IMR-90 (cell line): ENCODE measurements around the gene PRPSAP1. TPM values are rescaled to one million over a fixed set of nuclear protein-coding genes. Genes with fewer than 3 reads are reported as not detected.

Experiments
- ATAC-seq: fragments of 200-7000 bp; cut with Tn5 transposase; 2 replicates; pipeline ENCODE4 v1.9.1; 2020; ENCODE audit warnings: low read depth, mild to moderate bottlenecking, moderate library complexity
- BruUV-seq: library from RNA; stranded (reverse); fragments of 400-500 nt; replicated peaks from 2 replicates; lab custom pipeline; 2021; lab: Mats Ljungman, UMichigan
- CTCF ChIA-PET: fragments of 300-600 bp; formaldehyde crosslinking; extraction: SDS; loops from one replicate; lab custom pipeline; 2021; ENCODE audit warnings: antibody characterized with exemption; lab: Yijun Ruan, JAX
- POLR2A ChIA-PET: fragments of 300-600 bp; sonication (Branson Sonifier 250); formaldehyde crosslinking; loops from one replicate; lab custom pipeline; 2022; ENCODE audit warnings: antibody characterized with exemption; ENCODE audit not compliant: unreplicated experiment; lab: Charles Lee
- DNase-seq: peaks from one replicate; pipeline ENCODE4 v3.0.0; 2013
- H2AFZ ChIP-seq: replicated peaks from 2 replicates; pipeline ENCODE3; 2013; ENCODE audit warnings: low read length, mild to moderate bottlenecking; ENCODE audit not compliant: poor library complexity
- H2AK5ac ChIP-seq: 2 replicates; pipeline ENCODE4 v1.6.1; 2013; ENCODE audit warnings: low read depth, low read length, inconsistent platforms
- H2AK9ac ChIP-seq: replicated peaks from 2 replicates; pipeline ENCODE3; 2013; ENCODE audit warnings: mild to moderate bottlenecking, low read depth, low read length, moderate library complexity; ENCODE audit not compliant: poor library complexity
- H2BK120ac ChIP-seq: 2 replicates; pipeline ENCODE4 v1.6.1; 2013; ENCODE audit warnings: low read depth, low read length, inconsistent platforms
- H2BK15ac ChIP-seq: 3 replicates; pipeline ENCODE4 v1.6.1; 2013; ENCODE audit warnings: low read depth, low read length, inconsistent platforms
- H2BK20ac ChIP-seq: 2 replicates; pipeline ENCODE4 v1.6.1; 2013; ENCODE audit warnings: low read depth, mild to moderate bottlenecking, inconsistent platforms, low read length, moderate library complexity
- H2BK5ac ChIP-seq: 2 replicates; pipeline ENCODE4 v1.6.1; 2013; ENCODE audit warnings: mild to moderate bottlenecking, low read depth, low read length, inconsistent platforms; ENCODE audit not compliant: poor library complexity, severe bottlenecking
- H3K14ac ChIP-seq: replicated peaks from 2 replicates; pipeline ENCODE4 v1.6.1; 2013; ENCODE audit warnings: low read depth, low read length, inconsistent platforms
- H3K18ac ChIP-seq: 2 replicates; pipeline ENCODE4 v1.6.1; 2013; ENCODE audit warnings: low read depth, low read length, control low read depth
- H3K23ac ChIP-seq: 2 replicates; pipeline ENCODE4 v1.6.1; 2013; ENCODE audit warnings: low read depth, low read length, inconsistent platforms
- H3K27ac ChIP-seq: 2 replicates; pipeline ENCODE4 v1.5.1; 2013; ENCODE audit warnings: mild to moderate bottlenecking, control low read depth, low read length; ENCODE audit not compliant: insufficient read depth
- H3K27me3 ChIP-seq: 2 replicates; pipeline ENCODE4 v1.6.1; 2013; ENCODE audit warnings: low read length; ENCODE audit not compliant: control insufficient read depth, insufficient read depth
- H3K36me3 ChIP-seq: 2 replicates; pipeline ENCODE4 v1.6.1; 2013; ENCODE audit warnings: low read length, mixed read lengths; ENCODE audit not compliant: control insufficient read depth, insufficient read depth
- H3K4ac ChIP-seq: 2 replicates; pipeline ENCODE4 v1.6.1; 2013; ENCODE audit warnings: low read depth, low read length, inconsistent platforms
- H3K4me1 ChIP-seq: 2 replicates; pipeline ENCODE4 v1.6.1; 2013; ENCODE audit warnings: low read length, mixed read lengths; ENCODE audit not compliant: control insufficient read depth, insufficient read depth
- H3K4me2 ChIP-seq: 2 replicates; pipeline ENCODE4 v1.6.1; 2013; ENCODE audit warnings: low read depth, mild to moderate bottlenecking, control low read depth, low read length, moderate library complexity
- H3K4me3 ChIP-seq: 2 replicates; pipeline ENCODE4 v1.5.1; 2013; ENCODE audit warnings: low read depth, mild to moderate bottlenecking, control low read depth, low read length, moderate library complexity; ENCODE audit not compliant: insufficient read depth
- H3K56ac ChIP-seq: 2 replicates; pipeline ENCODE4 v1.6.1; 2013; ENCODE audit warnings: low read length, inconsistent platforms; ENCODE audit not compliant: insufficient read depth; ENCODE audit errors: extremely low read depth
- H3K79me1 ChIP-seq, 2 experiments: 2 replicates each; pipeline ENCODE4 v1.6.1; 2013; ENCODE audit warnings: low read length in 2 of 2, inconsistent platforms in 1 of 2, low read depth in 1 of 2
- H3K9ac ChIP-seq: 2 replicates; pipeline ENCODE4 v1.6.1; 2013; ENCODE audit warnings: low read depth, low read length, control low read depth
- H3K9me1 ChIP-seq: 2 replicates; pipeline ENCODE4 v1.6.1; 2013; ENCODE audit warnings: low read length, inconsistent platforms; ENCODE audit not compliant: insufficient read depth
- H3K9me3 ChIP-seq: 2 replicates; pipeline ENCODE4 v1.6.1; 2013; ENCODE audit warnings: low read length; ENCODE audit not compliant: control insufficient read depth, insufficient read depth
- H4K20me1 ChIP-seq: 2 replicates; pipeline ENCODE4 v1.6.1; 2013; ENCODE audit warnings: low read length, inconsistent platforms; ENCODE audit not compliant: insufficient read depth
- H4K5ac ChIP-seq: 2 replicates; pipeline ENCODE4 v1.6.1; 2013; ENCODE audit warnings: mild to moderate bottlenecking, low read depth, low read length, control low read depth
- H4K8ac ChIP-seq, 2 experiments: 2 replicates each; pipeline ENCODE4 v1.6.1; 2013; ENCODE audit warnings: low read depth in 2 of 2, low read length in 2 of 2, control low read depth in 1 of 2, inconsistent platforms in 1 of 2
- H4K91ac ChIP-seq: 2 replicates; pipeline ENCODE4 v1.6.1; 2013; ENCODE audit warnings: low read depth, low read length, inconsistent platforms; ENCODE audit not compliant: insufficient read depth
- CHD1 ChIP-seq: IDR thresholded peaks from 2 replicates; pipeline ENCODE4 v1.6.1; 2012; ENCODE audit warnings: low read depth, low read length, improper control_type of control experiment
- CTCF ChIP-seq: conservative IDR thresholded peaks from 2 replicates; pipeline ENCODE4 v1.5.1; 2012; ENCODE audit warnings: mild to moderate bottlenecking, low read depth, low read length, improper control_type of control experiment
- MAZ ChIP-seq: IDR thresholded peaks from 2 replicates; pipeline ENCODE4 v1.6.1; 2012; ENCODE audit warnings: low read depth, mild to moderate bottlenecking, low read length, improper control_type of control experiment, moderate library complexity, borderline replicate concordance
- RAD21 ChIP-seq: IDR thresholded peaks from 2 replicates; pipeline ENCODE4 v1.6.1; 2012; ENCODE audit warnings: low read length, improper control_type of control experiment
- SMC3 ChIP-seq: fragments of 150-350 bp; IDR thresholded peaks from 2 replicates; pipeline ENCODE4 v1.6.1; 2016; ENCODE audit warnings: low read depth, mild to moderate bottlenecking, antibody characterized with exemption, low read length, moderate library complexity
- WGBS, 2 experiments: methylation state at CpG; one replicate each; pipeline versions ENCODE4 v1.1.5 to v1.1.7; 2013; ENCODE audit warnings: missing lambda C conversion rate in 2 of 2; ENCODE audit not compliant: insufficient read length in 1 of 2; ENCODE audit errors: extremely low coverage in 2 of 2; 5-methylcytosine and 5-hydroxymethylcytosine counted together
- dilution Hi-C: fragments of 300-500 bp; cut with HindIII; formaldehyde crosslinking; loops from one replicate; pipeline ENCODE4 v1.14.3; 2018; ENCODE audit warnings: low sequenced_read_pairs; ENCODE audit not compliant: unreplicated experiment
- in situ Hi-C: fragments of 300-500 bp; cut with MboI; formaldehyde crosslinking; loops from 3 replicates; pipeline ENCODE4 v1.14.3; 2019; ENCODE audit warnings: low sequenced_read_pairs, inconsistent platforms, mixed read lengths
- intact Hi-C: fragments of 100-400 bp; cut with micrococcal nuclease; formaldehyde crosslinking; loops from 2 replicates; pipeline ENCODE4 v1.10.0; 2022
- polyA plus RNA-seq, 3 experiments: library from polyadenylated mRNA; depleted of rRNA; stranded (reverse); fragments of >200 nt; gene quantifications; 2 replicates each; pipeline ENCODE4 v1.2.3, GENCODE V29; 2012; ENCODE audit warnings: low replicate concordance in 1 of 3
- total RNA-seq: library from RNA; depleted of rRNA; stranded (reverse); fragments of >200 nt; gene quantifications from 2 replicates; pipeline ENCODE4 v1.2.3, GENCODE V29; 2012

PRPSAP1 gene
- total and polyA plus RNA-seq, 2 of the 4 experiments (the other 2 are of a cell fraction): 34.4 to 48.6 TPM

- peak overlapping the region; percentile 17; the same call in 1 of the 2 replicates for H2BK120ac ChIP-seq
- dilution Hi-C loops: no loop called here
- H3K27me3 ChIP-seq: no peaks in the 10 kb centered on the region
- DNase-seq: no peak
- no peak overlapping the region for H2AK5ac ChIP-seq
- 0% methylated on average over 1 of the region's 18 CpGs; no CpG with 5 or more reads in 1 of the 2 experiments for WGBS, 2 experiments
- peak overlapping the region; percentile 40 for H3K56ac ChIP-seq
- H4K91ac ChIP-seq: peak overlapping the region; percentile 69; the same call in 1 of the 2 replicates
- H2BK5ac ChIP-seq: peak overlapping the region; percentile 29
- peak overlapping the region; percentile 94 for H3K4me2 ChIP-seq
- CTCF ChIA-PET: interaction anchor here (0.6 to 1.5 kb wide), 3 partner anchors 15 to 39 kb away, joined by 3 to 4 read pairs (median 3); no protein-coding TSS in a partner anchor
- H3K9me3 ChIP-seq: no peaks in the 10 kb centered on the region
- intact Hi-C loops: loop anchor here (1.0 kb wide), 1 partner anchor 31 kb away; no protein-coding TSS in a partner anchor
- 0 out of 2 replicates have a peak overlapping the region, but pooled peaks have one; percentile 8 for H3K18ac ChIP-seq
- BruUV-seq: no TSS peak
- POLR2A ChIA-PET: no interaction called here
- H3K14ac ChIP-seq: peak overlapping the region; percentile 62
- H3K27ac ChIP-seq: peak overlapping the region; percentile 60
- H3K4ac ChIP-seq: peak overlapping the region; percentile 59
- peak overlapping the region; percentile 85 for H3K4me3 ChIP-seq
- H3K9me1 ChIP-seq: no peaks in the 10 kb centered on the region
- in situ Hi-C loops: no loop called here
- H3K36me3 ChIP-seq: no peaks in the 10 kb centered on the region
- peaks cover 4% of the 10 kb centered on the region; the same call in 1 of the 2 replicates for H4K20me1 ChIP-seq
- ATAC-seq: no peak
- H4K5ac ChIP-seq: no peak overlapping the region; the same call in 1 of the 2 replicates
- peak overlapping the region; percentile 61; the same call in 1 of the 2 replicates for H3K23ac ChIP-seq
- peak overlapping the region; percentile 99 for H2AK9ac ChIP-seq
- peak overlapping the region; percentile 59; the same call in 1 of the 3 replicates for H2BK15ac ChIP-seq
- H2BK20ac ChIP-seq: no peak overlapping the region
- peaks cover 4% of the 10 kb centered on the region; the same call in 1 of the 2 replicates for H3K4me1 ChIP-seq
- H3K9ac ChIP-seq: peak overlapping the region; percentile 66
- peaks cover 4 to 31% of the 10 kb centered on the region in 2 experiments; a peak in 3 of 4 replicates for H3K79me1 ChIP-seq
- H4K8ac ChIP-seq: peak overlapping the region; percentile 87 to 93
- H2AFZ ChIP-seq: peak overlapping the region; percentile 99
- TF ChIP-seq MAZ (no peak), CHD1 (no peak), CTCF (no peak), RAD21 (no peak), SMC3 (no peak)
Measured at GRCh38 chr17:76354317-76354729, 607 bp upstream of the PRPSAP1 start.
